Suprapubic skin (tissue), 3 donors: ENCODE results near the gene HEXD.

Experiments
- CTCF ChIP-seq, 2 donors: fragments of 200-600 bp in 1 of 2; fragments of 450-650 bp in 1 of 2; sonication (generic) in 1 of 2; IDR thresholded peaks; one replicate each; pipeline ENCODE4 v1.5.1; 2016 to 2019; ENCODE audit warnings: antibody characterized with exemption in 2 of 2, mild to moderate bottlenecking in 1 of 2, moderate library complexity in 1 of 2
- POLR2AphosphoS5 ChIP-seq, 3 donors: sonication (generic); formaldehyde crosslinking; IDR thresholded peaks; one replicate each; pipeline ENCODE4 v1.6.1; 2017; ENCODE audit warnings: antibody characterized with exemption in 3 of 3

GRCh38 chr17:82444941-82445521 is 26.9 kb downstream of the HEXD start:
- no peak for TF ChIP-seq POLR2AphosphoS5 (IDR thresholded peaks at IDR 0.05)
- no peak for TF ChIP-seq CTCF (IDR thresholded peaks at IDR 0.05)
